Suprapubic skin (tissue), 4 donors: Measurements from ENCODE around the gene TEF. TPM values are rescaled to one million over a fixed set of nuclear protein-coding genes. Genes with fewer than 3 reads are reported as not detected.

Experiments used
- DNase-seq, 2 donors: peaks; one replicate each; pipeline ENCODE4 v3.0.0-alpha.2; 2019; ENCODE audit warnings: low spot score in 2 of 2
- H3K27ac ChIP-seq: fragments of 200-600 bp; sonication (generic); one replicate; pipeline ENCODE4 v1.5.1; 2019
- H3K27me3 ChIP-seq: fragments of 200-600 bp; sonication (generic); one replicate; pipeline ENCODE4 v1.5.1; 2019
- H3K36me3 ChIP-seq: fragments of 200-600 bp; sonication (generic); one replicate; pipeline ENCODE4 v1.5.1; 2019
- H3K4me1 ChIP-seq: fragments of 200-600 bp; sonication (generic); one replicate; pipeline ENCODE4 v1.5.1; 2019
- H3K4me3 ChIP-seq: fragments of 200-600 bp; sonication (generic); one replicate; pipeline ENCODE4 v1.5.1; 2019; ENCODE audit warnings: mild to moderate bottlenecking
- H3K9me3 ChIP-seq: fragments of 200-600 bp; sonication (generic); one replicate; pipeline ENCODE4 v1.5.1; 2019
- EP300 ChIP-seq: sonication (generic); formaldehyde crosslinking; IDR thresholded peaks from one replicate; pipeline ENCODE4 v1.6.1; 2017; ENCODE audit warnings: antibody characterized with exemption
- POLR2A ChIP-seq, 2 donors: fragments of 450-650 bp; IDR thresholded peaks; one replicate each; pipeline ENCODE4 v1.6.1; 2017; ENCODE audit warnings: antibody characterized with exemption in 2 of 2, mild to moderate bottlenecking in 2 of 2, moderate library complexity in 2 of 2
- POLR2AphosphoS5 ChIP-seq, 3 donors: sonication (generic); formaldehyde crosslinking; IDR thresholded peaks; one replicate each; pipeline ENCODE4 v1.6.1; 2017; ENCODE audit warnings: antibody characterized with exemption in 3 of 3
- WGBS: methylation state at CpG from one replicate; pipeline ENCODE4 v1.1.5; 2018; 5-methylcytosine and 5-hydroxymethylcytosine counted together
- total RNA-seq, 4 donors: library from RNA; depleted of rRNA; stranded (reverse); fragments of >200 nt; gene quantifications; one replicate each; pipeline ENCODE4 v1.1.0, GENCODE V29; 2016
- TF ChIP-seq, protein P1 (sequence below), 2 donors: fragments of 200-600 bp in 1 of 2; fragments of 450-650 bp in 1 of 2; sonication (generic) in 1 of 2; IDR thresholded peaks; one replicate each; pipeline ENCODE4 v1.5.1; 2016 to 2019; ENCODE audit warnings: antibody characterized with exemption in 2 of 2, mild to moderate bottlenecking in 1 of 2, moderate library complexity in 1 of 2

Gene TEF
- total RNA-seq, 4 donors from 2014 or later: 36.1 to 87.4 (median 46.8) TPM

DNA sequence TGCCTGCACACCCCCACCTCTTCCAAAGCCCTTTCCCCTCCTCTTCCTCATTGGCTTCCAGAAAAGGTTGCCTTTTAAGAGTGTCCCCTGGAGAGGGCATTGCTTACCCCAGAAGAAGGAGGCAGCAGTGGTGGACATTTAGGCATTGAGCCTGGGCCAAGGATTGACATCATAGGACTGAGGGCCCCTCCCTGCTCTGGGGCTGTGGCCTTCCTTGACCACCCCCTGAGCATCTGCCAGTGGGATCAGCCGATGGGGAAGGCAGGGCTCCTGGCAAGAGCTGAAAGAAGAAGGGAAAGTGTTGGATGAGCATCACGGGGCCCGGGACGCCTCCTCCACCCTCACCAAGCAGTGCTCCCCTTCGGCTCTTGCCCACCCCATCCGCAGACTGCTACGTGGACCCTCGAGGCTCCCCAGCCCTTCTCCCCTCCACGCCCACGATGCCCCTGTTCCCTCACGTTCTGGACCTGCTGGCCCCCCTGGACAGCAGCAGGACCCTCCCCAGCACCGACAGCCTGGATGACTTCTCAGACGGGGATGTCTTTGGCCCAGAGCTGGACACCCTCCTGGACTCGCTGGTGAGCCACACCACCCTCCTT, 43.0 kb upstream of the TEF start:
- H3K4me3 ChIP-seq: no peak overlapping the region
- H3K27ac ChIP-seq: no peak overlapping the region

DNA sequence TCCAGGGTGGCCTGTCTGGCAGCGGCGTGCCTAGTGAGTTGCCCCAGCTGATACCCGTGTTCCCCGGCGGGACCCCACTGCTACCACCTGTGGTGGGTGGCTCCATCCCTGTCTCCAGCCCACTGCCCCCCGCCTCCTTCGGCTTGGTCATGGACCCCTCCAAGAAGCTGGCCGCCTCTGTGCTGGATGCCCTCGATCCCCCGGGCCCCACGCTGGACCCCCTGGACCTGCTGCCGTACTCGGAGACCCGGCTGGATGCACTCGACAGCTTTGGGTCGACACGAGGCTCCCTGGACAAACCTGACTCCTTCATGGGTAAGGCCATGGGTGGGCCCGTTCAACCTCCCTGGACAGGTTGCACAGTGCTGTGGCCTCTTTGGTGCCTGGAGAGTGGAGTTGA, 41.9 kb upstream of the TEF start:
- 94% methylated on average over 7 of the region's 18 CpGs for whole genome bisulfite sequencing
- Histone ChIP-seq H3K27me3 (no peaks in the 10 kb centered on the region), H3K9me3 (no peaks in the 10 kb centered on the region), H3K4me3 (no peak overlapping the region), H3K27ac (no peak overlapping the region), H3K4me1 (no peaks in the 10 kb centered on the region), H3K36me3 (peaks cover 87% of the 10 kb centered on the region)
- TF ChIP-seq, protein P1, sequence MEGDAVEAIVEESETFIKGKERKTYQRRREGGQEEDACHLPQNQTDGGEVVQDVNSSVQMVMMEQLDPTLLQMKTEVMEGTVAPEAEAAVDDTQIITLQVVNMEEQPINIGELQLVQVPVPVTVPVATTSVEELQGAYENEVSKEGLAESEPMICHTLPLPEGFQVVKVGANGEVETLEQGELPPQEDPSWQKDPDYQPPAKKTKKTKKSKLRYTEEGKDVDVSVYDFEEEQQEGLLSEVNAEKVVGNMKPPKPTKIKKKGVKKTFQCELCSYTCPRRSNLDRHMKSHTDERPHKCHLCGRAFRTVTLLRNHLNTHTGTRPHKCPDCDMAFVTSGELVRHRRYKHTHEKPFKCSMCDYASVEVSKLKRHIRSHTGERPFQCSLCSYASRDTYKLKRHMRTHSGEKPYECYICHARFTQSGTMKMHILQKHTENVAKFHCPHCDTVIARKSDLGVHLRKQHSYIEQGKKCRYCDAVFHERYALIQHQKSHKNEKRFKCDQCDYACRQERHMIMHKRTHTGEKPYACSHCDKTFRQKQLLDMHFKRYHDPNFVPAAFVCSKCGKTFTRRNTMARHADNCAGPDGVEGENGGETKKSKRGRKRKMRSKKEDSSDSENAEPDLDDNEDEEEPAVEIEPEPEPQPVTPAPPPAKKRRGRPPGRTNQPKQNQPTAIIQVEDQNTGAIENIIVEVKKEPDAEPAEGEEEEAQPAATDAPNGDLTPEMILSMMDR (IDR thresholded peaks at IDR 0.05): no peak
- TF ChIP-seq EP300 (no peak), POLR2A (IDR thresholded peaks at IDR 0.05) (no peak), POLR2AphosphoS5 (IDR thresholded peaks at IDR 0.05) (no peak)
- DNase-seq: peak in 1 of 2 donors; percentile 60

More for the DNA sequence above, 43.0 kb upstream of the TEF start:
- Histone ChIP-seq H3K36me3 (peaks cover 87% of the 10 kb centered on the region), H3K9me3 (no peaks in the 10 kb centered on the region), H3K27me3 (no peaks in the 10 kb centered on the region), H3K4me1 (no peaks in the 10 kb centered on the region)
- 80% methylated on average over 14 of the region's 14 CpGs for WGBS
- TF ChIP-seq POLR2AphosphoS5 (IDR thresholded peaks at IDR 0.05) (no peak), POLR2A (IDR thresholded peaks at IDR 0.05) (no peak), EP300 (no peak)
- TF ChIP-seq, protein P1 (IDR thresholded peaks at IDR 0.05): no peak
- peak in 1 of 2 donors; percentile 57 for DNase-seq

DNA sequence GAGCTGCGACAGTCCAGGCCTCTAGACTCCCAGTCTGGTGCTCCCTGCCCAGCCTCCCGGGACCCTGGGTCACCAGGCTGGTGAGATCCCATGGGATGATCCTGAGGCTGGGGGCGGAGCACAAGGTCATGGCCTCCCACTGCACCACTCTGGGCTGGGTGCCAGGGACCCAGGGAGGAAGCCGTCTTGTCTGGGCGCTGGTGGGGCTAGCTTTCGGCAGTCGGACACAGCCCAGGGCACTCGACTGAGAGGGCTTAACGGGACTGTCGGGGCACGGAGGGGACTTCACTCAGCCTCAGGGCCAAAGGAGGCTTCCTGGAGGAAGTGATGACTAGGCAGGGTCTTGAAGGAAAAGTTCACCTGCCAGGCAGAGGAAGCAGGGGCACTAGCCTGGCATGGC, 41.4 kb upstream of the TEF start:
- H3K4me1 ChIP-seq: no peaks in the 10 kb centered on the region
- H3K27me3 ChIP-seq: no peaks in the 10 kb centered on the region
- DNase-seq: peak in 1 of 2 donors; percentile 62
- no peak overlapping the region for H3K27ac ChIP-seq
- H3K9me3 ChIP-seq: no peaks in the 10 kb centered on the region
- WGBS: 80% methylated on average over 1 of the region's 11 CpGs
- H3K4me3 ChIP-seq: no peak overlapping the region
- no peak for TF ChIP-seq POLR2AphosphoS5 (IDR thresholded peaks at IDR 0.05)
- H3K36me3 ChIP-seq: peaks cover 87% of the 10 kb centered on the region

DNA sequence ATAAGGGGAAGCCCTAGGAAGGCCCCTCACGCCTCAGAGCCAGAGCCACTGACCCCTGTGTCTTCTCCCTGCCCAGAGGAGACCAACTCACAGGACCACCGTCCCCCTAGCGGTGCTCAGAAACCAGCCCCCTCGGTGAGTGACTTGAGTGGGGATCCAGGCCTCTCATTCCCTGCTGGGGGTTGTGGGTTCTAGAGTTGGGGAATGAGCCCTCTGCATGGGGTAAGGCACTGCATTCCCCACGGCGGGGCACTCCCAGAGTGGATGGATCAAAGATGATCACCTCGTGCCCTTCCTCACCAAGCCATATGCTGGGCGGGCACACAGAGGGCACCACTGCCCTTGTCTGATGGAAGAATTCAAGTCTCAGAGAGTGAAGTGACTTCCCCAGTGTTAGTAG, 40.7 kb upstream of the TEF start:
- no peaks in the 10 kb centered on the region for H3K4me1 ChIP-seq
- peaks cover 87% of the 10 kb centered on the region for H3K36me3 ChIP-seq
- no peak overlapping the region for H3K27ac ChIP-seq
- H3K9me3 ChIP-seq: no peaks in the 10 kb centered on the region
- no peak overlapping the region for H3K4me3 ChIP-seq
- no peaks in the 10 kb centered on the region for H3K27me3 ChIP-seq
- no peak for DNase-seq
- no peak for TF ChIP-seq POLR2A (IDR thresholded peaks at IDR 0.05)
- TF ChIP-seq, protein P1 (IDR thresholded peaks at IDR 0.05): no peak
- TF ChIP-seq POLR2AphosphoS5 (IDR thresholded peaks at IDR 0.05): no peak
- no peak for TF ChIP-seq EP300
- WGBS: 92% methylated on average over 4 of the region's 8 CpGs

DNA sequence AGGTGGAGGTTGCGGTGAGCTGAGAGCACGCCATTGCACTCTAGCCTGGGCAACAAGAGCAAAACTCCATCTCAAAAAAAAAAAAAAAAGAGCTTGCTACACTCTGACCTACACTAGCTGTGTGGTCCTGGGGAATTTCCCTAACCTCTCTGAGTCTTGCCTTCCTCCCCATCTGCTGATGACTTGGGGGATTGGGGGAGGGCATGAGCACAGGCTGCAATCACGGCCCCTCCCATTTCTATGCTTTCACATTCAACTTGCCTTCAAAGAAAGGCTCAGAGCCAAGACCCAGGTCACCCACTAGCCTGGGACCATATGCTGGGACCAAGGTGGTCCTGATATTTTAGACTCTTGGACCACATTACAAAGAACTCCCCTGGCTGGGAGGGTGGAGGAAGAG, 39.8 kb upstream of the TEF start:
- H3K27me3 ChIP-seq: no peaks in the 10 kb centered on the region
- no peaks in the 10 kb centered on the region for H3K9me3 ChIP-seq
- no peak overlapping the region for H3K4me3 ChIP-seq
- DNase-seq: no peak
- 87% methylated on average over 3 of the region's 3 CpGs for WGBS
- TF ChIP-seq EP300 (no peak), POLR2A (IDR thresholded peaks at IDR 0.05) (no peak), POLR2AphosphoS5 (IDR thresholded peaks at IDR 0.05) (no peak)
- TF ChIP-seq, protein P1 (IDR thresholded peaks at IDR 0.05): no peak
- H3K36me3 ChIP-seq: peaks cover 91% of the 10 kb centered on the region
- H3K4me1 ChIP-seq: no peaks in the 10 kb centered on the region
- no peak overlapping the region for H3K27ac ChIP-seq

DNA sequence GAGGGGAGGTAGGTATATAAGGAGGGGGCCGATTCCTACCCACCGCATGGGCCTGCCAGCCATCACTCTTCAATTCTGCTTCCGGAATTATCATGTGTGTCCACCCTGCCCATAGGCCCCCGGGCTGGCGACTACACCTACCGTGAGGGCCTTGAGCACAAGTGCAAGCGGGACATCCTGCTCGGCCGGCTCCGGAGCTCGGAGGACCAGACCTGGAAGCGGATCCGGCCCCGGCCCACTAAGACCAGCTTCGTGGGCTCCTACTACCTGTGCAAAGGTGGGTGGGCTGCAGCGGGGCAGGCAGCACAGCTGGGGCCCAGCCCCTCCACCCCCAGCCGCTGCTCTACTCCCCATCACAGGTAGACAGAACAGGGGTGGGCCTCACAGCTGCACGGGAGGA, 38.4 kb upstream of the TEF start:
- WGBS: 87% methylated on average over 3 of the region's 18 CpGs
- TF ChIP-seq, protein P1 (IDR thresholded peaks at IDR 0.05): no peak
- TF ChIP-seq POLR2AphosphoS5 (IDR thresholded peaks at IDR 0.05) (no peak), POLR2A (IDR thresholded peaks at IDR 0.05) (no peak), EP300 (no peak)
- H3K36me3 ChIP-seq: peaks cover 97% of the 10 kb centered on the region
- H3K9me3 ChIP-seq: no peaks in the 10 kb centered on the region
- DNase-seq: no peak
- H3K4me1 ChIP-seq: no peaks in the 10 kb centered on the region
- H3K4me3 ChIP-seq: no peak overlapping the region
- H3K27ac ChIP-seq: no peak overlapping the region
- no peaks in the 10 kb centered on the region for H3K27me3 ChIP-seq
